ENCODE measurements around the gene CAMK1D. TPM values are rescaled to one million over a fixed set of nuclear protein-coding genes. Genes with fewer than 3 reads are reported as not detected.

CAMK1D gene
- total and polyA plus RNA-seq, 2 experiments from 2014 or later, result 4.6 to 7.2 TPM

DNA sequence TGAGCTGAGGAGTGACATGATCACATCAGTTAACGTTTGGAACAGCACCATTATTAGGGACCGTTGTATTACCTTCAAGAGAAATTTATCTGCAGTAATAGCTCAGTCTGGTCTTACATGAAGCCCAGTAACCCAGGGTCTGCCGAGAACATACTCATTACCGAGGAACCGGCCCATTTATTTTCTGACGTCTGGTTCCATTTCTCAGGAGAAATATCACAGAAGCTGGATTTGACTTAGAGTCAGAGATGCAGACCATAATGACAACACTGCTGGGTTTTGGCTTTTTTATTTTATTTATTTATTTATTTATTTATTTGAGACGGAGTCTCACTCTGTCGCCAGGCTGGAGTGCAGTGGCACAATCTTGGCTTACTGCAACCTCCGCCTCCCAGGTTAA is 489.0 kb downstream of the CAMK1D start:
- Histone ChIP-seq H3F3A (replicated peaks; ENCODE audit: low read depth) (no peaks in the 10 kb centered on the region), H4K20me1 (replicated peaks; ENCODE audit: insufficient read depth) (no peaks in the 10 kb centered on the region), H3K4me2 (no peak overlapping the region), H3K4me3 (no peak overlapping the region), H2AFZ (no peak overlapping the region), H3K79me2 (replicated peaks; ENCODE audit: insufficient read depth) (no peaks in the 10 kb centered on the region), H3K27me3 (ENCODE audit: insufficient read depth) (no peaks in the 10 kb centered on the region), H3K4me1 (ENCODE audit: insufficient read depth) (no peaks in the 10 kb centered on the region), H3K9me2 (ENCODE audit: insufficient read depth) (no peaks in the 10 kb centered on the region), H3K27ac (ENCODE audit: low read depth) (no peak overlapping the region), H3K36me3 (ENCODE audit: insufficient read depth) (no peaks in the 10 kb centered on the region)
- DNase-seq (ENCODE audit: low spot score), result no peak
- Mint-ChIP-seq H3K27me3 (ENCODE audit: insufficient read depth, low read depth, poor library complexity) (peaks cover 7% of the 10 kb centered on the region), H3K36me3 (ENCODE audit: low read depth) (no peaks in the 10 kb centered on the region), H3K4me3 (no peak overlapping the region), H3K4me1 (peaks cover 14% of the 10 kb centered on the region), H3K9me3 (no peaks in the 10 kb centered on the region), H3K27ac (no peak overlapping the region)
- ATAC-seq, result no peak
- TF ChIP-seq JUNB (IDR thresholded peaks at IDR 0.05; ENCODE audit: unreplicated experiment), result no peak

DNA sequence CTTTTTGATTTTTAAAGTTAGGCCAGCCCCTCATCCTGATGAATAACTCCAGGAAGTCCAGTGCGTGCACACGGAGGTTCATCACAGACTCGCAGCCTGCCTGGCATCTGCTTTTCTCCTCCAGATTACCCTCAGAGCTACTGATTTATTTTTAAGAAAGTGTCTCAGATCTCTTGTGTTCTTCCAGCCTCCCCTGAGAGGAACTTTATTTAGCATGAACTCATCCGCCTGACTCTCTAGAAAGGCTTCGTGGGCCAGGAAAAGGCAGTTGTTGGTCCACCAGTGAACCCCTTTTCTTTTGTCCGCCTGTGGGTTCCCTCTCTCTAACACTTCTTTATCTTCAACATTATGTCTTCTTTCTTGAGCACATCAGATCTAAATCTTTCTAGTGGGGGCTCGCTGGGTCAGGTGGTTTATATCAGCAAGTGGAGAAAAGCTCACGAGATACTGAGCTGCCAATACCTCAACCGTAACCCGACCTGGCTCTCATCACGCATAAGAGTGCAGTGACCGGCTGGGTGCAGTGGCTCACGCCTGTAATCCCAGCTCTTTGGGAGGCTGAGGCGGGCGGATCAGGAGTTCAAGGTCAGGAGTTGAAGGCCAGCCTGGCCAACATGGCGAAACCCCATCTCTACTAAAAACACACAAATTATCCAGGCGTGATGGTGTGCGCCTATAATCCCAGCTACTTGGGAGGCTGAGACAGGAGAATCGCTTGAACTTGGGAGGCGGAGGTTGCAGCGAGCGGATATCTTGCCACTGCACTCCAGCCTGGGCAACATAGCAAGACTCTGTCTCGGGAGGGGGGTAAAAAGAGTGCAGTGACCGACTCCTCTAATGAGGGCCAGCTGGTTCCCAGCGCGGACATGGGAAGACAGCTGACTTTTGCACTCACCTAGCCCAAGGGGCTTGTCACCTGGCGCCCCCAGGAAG is 489.9 kb downstream of the CAMK1D start:
- H3K4me3 ChIP-seq, result no peak overlapping the region
- H3K27me3 Mint-ChIP-seq (ENCODE audit: insufficient read depth, low read depth, poor library complexity), result peaks cover 8% of the 10 kb centered on the region
- no peak overlapping the region for H3K4me3 Mint-ChIP-seq
- H3K9me2 ChIP-seq (ENCODE audit: insufficient read depth), result no peaks in the 10 kb centered on the region
- no peaks in the 10 kb centered on the region for H3K79me2 ChIP-seq (replicated peaks; ENCODE audit: insufficient read depth)
- H3K9me3 Mint-ChIP-seq, result no peaks in the 10 kb centered on the region
- no peaks in the 10 kb centered on the region for H3F3A ChIP-seq (replicated peaks; ENCODE audit: low read depth)
- ATAC-seq, result peak; percentile 77
- peak overlapping the region; percentile 52; the same call in 1 of the 2 replicates for H2AFZ ChIP-seq
- H3K4me1 Mint-ChIP-seq, result peaks cover 14% of the 10 kb centered on the region
- no peak overlapping the region for H3K27ac Mint-ChIP-seq
- no peaks in the 10 kb centered on the region for H3K36me3 Mint-ChIP-seq (ENCODE audit: low read depth)
- no peak overlapping the region for H3K27ac ChIP-seq (ENCODE audit: low read depth)
- no peaks in the 10 kb centered on the region for H4K20me1 ChIP-seq (replicated peaks; ENCODE audit: insufficient read depth)
- no peaks in the 10 kb centered on the region for H3K27me3 ChIP-seq (ENCODE audit: insufficient read depth)
- H3K4me2 ChIP-seq, result no peak overlapping the region
- peak; percentile 39 for DNase-seq (ENCODE audit: low spot score)
- no peaks in the 10 kb centered on the region for H3K4me1 ChIP-seq (ENCODE audit: insufficient read depth)
- no peaks in the 10 kb centered on the region for H3K36me3 ChIP-seq (ENCODE audit: insufficient read depth)
- TF ChIP-seq POLR2AphosphoS5 (IDR thresholded peaks at IDR 0.05; ENCODE audit: low read depth) (no peak), ZNF114 (CRISPR knock-in tag; IDR thresholded peaks at IDR 0.05) (no peak), NANOG (IDR thresholded peaks at IDR 0.05; ENCODE audit: borderline replicate concordance) (no peak), EZH2 (IDR thresholded peaks at IDR 0.05; ENCODE audit: low read depth, unreplicated experiment) (no peak), ZNF331 (CRISPR knock-in tag; IDR thresholded peaks at IDR 0.05; ENCODE audit: low read depth) (no peak), STAT1 (IDR thresholded peaks at IDR 0.05; ENCODE audit: unreplicated experiment) (no peak)
- TF ChIP-seq, protein P1, sequence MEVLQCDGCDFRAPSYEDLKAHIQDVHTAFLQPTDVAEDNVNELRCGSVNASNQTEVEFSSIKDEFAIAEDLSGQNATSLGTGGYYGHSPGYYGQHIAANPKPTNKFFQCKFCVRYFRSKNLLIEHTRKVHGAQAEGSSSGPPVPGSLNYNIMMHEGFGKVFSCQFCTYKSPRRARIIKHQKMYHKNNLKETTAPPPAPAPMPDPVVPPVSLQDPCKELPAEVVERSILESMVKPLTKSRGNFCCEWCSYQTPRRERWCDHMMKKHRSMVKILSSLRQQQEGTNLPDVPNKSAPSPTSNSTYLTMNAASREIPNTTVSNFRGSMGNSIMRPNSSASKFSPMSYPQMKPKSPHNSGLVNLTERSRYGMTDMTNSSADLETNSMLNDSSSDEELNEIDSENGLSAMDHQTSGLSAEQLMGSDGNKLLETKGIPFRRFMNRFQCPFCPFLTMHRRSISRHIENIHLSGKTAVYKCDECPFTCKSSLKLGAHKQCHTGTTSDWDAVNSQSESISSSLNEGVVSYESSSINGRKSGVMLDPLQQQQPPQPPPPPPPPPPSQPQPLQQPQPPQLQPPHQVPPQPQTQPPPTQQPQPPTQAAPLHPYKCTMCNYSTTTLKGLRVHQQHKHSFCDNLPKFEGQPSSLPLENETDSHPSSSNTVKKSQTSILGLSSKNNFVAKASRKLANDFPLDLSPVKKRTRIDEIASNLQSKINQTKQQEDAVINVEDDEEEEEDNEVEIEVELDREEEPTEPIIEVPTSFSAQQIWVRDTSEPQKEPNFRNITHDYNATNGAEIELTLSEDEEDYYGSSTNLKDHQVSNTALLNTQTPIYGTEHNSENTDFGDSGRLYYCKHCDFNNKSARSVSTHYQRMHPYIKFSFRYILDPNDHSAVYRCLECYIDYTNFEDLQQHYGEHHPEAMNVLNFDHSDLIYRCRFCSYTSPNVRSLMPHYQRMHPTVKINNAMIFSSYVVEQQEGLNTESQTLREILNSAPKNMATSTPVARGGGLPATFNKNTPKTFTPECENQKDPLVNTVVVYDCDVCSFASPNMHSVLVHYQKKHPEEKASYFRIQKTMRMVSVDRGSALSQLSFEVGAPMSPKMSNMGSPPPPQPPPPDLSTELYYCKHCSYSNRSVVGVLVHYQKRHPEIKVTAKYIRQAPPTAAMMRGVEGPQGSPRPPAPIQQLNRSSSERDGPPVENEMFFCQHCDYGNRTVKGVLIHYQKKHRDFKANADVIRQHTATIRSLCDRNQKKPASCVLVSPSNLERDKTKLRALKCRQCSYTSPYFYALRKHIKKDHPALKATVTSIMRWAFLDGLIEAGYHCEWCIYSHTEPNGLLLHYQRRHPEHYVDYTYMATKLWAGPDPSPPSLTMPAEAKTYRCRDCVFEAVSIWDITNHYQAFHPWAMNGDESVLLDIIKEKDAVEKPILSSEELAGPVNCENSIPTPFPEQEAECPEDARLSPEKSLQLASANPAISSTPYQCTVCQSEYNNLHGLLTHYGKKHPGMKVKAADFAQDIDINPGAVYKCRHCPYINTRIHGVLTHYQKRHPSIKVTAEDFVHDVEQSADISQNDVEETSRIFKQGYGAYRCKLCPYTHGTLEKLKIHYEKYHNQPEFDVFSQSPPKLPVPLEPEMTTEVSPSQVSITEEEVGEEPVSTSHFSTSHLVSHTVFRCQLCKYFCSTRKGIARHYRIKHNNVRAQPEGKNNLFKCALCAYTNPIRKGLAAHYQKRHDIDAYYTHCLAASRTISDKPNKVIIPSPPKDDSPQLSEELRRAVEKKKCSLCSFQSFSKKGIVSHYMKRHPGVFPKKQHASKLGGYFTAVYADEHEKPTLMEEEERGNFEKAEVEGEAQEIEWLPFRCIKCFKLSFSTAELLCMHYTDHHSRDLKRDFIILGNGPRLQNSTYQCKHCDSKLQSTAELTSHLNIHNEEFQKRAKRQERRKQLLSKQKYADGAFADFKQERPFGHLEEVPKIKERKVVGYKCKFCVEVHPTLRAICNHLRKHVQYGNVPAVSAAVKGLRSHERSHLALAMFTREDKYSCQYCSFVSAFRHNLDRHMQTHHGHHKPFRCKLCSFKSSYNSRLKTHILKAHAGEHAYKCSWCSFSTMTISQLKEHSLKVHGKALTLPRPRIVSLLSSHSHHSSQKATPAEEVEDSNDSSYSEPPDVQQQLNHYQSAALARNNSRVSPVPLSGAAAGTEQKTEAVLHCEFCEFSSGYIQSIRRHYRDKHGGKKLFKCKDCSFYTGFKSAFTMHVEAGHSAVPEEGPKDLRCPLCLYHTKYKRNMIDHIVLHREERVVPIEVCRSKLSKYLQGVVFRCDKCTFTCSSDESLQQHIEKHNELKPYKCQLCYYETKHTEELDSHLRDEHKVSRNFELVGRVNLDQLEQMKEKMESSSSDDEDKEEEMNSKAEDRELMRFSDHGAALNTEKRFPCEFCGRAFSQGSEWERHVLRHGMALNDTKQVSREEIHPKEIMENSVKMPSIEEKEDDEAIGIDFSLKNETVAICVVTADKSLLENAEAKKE (CRISPR knock-in tag; IDR thresholded peaks at IDR 0.05), result no peak
- TF ChIP-seq, protein P2, sequence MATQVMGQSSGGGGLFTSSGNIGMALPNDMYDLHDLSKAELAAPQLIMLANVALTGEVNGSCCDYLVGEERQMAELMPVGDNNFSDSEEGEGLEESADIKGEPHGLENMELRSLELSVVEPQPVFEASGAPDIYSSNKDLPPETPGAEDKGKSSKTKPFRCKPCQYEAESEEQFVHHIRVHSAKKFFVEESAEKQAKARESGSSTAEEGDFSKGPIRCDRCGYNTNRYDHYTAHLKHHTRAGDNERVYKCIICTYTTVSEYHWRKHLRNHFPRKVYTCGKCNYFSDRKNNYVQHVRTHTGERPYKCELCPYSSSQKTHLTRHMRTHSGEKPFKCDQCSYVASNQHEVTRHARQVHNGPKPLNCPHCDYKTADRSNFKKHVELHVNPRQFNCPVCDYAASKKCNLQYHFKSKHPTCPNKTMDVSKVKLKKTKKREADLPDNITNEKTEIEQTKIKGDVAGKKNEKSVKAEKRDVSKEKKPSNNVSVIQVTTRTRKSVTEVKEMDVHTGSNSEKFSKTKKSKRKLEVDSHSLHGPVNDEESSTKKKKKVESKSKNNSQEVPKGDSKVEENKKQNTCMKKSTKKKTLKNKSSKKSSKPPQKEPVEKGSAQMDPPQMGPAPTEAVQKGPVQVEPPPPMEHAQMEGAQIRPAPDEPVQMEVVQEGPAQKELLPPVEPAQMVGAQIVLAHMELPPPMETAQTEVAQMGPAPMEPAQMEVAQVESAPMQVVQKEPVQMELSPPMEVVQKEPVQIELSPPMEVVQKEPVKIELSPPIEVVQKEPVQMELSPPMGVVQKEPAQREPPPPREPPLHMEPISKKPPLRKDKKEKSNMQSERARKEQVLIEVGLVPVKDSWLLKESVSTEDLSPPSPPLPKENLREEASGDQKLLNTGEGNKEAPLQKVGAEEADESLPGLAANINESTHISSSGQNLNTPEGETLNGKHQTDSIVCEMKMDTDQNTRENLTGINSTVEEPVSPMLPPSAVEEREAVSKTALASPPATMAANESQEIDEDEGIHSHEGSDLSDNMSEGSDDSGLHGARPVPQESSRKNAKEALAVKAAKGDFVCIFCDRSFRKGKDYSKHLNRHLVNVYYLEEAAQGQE (IDR thresholded peaks at IDR 0.05; ENCODE audit: unreplicated experiment), result no peak
